WTC11 (cell line): ENCODE data around the gene PRKX.

ENCODE experiments used
- AFF4 ChIP-seq: sonication (generic); formaldehyde crosslinking; IDR thresholded peaks from 2 replicates; pipeline ENCODE4 v1.8.1; 2023; ENCODE audit warnings: mild to moderate bottlenecking, missing genetic modification reagents, borderline replicate concordance
- ATF6 ChIP-seq: sonication (generic); formaldehyde crosslinking; IDR thresholded peaks from 2 replicates; pipeline ENCODE4 v1.8.1; 2023; ENCODE audit warnings: mild to moderate bottlenecking, missing genetic modification reagents
- CTCF ChIP-seq: fragments of 200-600 bp; IDR thresholded peaks from 2 replicates; pipeline ENCODE4 v1.8.0; 2022; ENCODE audit warnings: antibody characterized with exemption
- GTF2I ChIP-seq: fragments of 250-450 bp; sonication (Bioruptor Pico); conservative IDR thresholded peaks from 2 replicates; pipeline ENCODE4 v1.4.0; 2021; ENCODE audit warnings: mild to moderate bottlenecking
- MAX ChIP-seq: sonication (generic); formaldehyde crosslinking; IDR thresholded peaks from 2 replicates; pipeline ENCODE4 v1.8.0; 2022; ENCODE audit warnings: mild to moderate bottlenecking, missing genetic modification reagents
- TCF7 ChIP-seq: sonication (generic); formaldehyde crosslinking; IDR thresholded peaks from 2 replicates; pipeline ENCODE4 v1.8.0; 2022; ENCODE audit warnings: mild to moderate bottlenecking, low read depth, missing genetic modification reagents, moderate library complexity
- TEAD4 ChIP-seq: sonication (generic); formaldehyde crosslinking; IDR thresholded peaks from 2 replicates; pipeline ENCODE4 v1.8.0; 2022; ENCODE audit warnings: mild to moderate bottlenecking, missing genetic modification reagents
- ZBTB21 ChIP-seq: sonication (generic); formaldehyde crosslinking; IDR thresholded peaks from 2 replicates; pipeline ENCODE4 v1.8.1; 2023; ENCODE audit warnings: mild to moderate bottlenecking, missing genetic modification reagents, borderline replicate concordance
- ZNF425 ChIP-seq: fragments of 250-450 bp; sonication (Bioruptor Pico); conservative IDR thresholded peaks from 2 replicates; pipeline ENCODE4 v1.9.0; 2021; ENCODE audit warnings: mild to moderate bottlenecking
- ZNF671 ChIP-seq: fragments of 250-450 bp; sonication (Bioruptor Pico); IDR thresholded peaks from 2 replicates; pipeline ENCODE4 v1.8.0; 2021; ENCODE audit warnings: mild to moderate bottlenecking
- ZSCAN18 ChIP-seq: fragments of 250-450 bp; sonication (Bioruptor Pico); IDR thresholded peaks from 2 replicates; pipeline ENCODE4 v2.1.2; 2022; ENCODE audit warnings: mild to moderate bottlenecking, moderate library complexity

- TF ChIP-seq TEAD4 (CRISPR knock-in tag) (no peak), ZNF425 (CRISPR knock-in tag) (no peak), CTCF (no peak), AFF4 (CRISPR knock-in tag) (no peak), ZSCAN18 (CRISPR knock-in tag) (no peak), GTF2I (CRISPR knock-in tag) (no peak), ZBTB21 (CRISPR knock-in tag) (no peak), TCF7 (no peak), ZNF671 (CRISPR knock-in tag) (no peak), ATF6 (no peak), MAX (CRISPR knock-in tag) (no peak)
Observed at GRCh38 chrX:3664921-3665320, 48.5 kb downstream of the PRKX start.
